NCI-H1417 treated with DMSO at 0.1 percent for 48 hours (cell line): ENCODE results near the gene ZIC1.

Experiments
- DNase-seq: peaks from one replicate; lab custom pipeline; 2025; lab: John Stamatoyannopoulos, UW

The ZIC1 gene

DNA sequence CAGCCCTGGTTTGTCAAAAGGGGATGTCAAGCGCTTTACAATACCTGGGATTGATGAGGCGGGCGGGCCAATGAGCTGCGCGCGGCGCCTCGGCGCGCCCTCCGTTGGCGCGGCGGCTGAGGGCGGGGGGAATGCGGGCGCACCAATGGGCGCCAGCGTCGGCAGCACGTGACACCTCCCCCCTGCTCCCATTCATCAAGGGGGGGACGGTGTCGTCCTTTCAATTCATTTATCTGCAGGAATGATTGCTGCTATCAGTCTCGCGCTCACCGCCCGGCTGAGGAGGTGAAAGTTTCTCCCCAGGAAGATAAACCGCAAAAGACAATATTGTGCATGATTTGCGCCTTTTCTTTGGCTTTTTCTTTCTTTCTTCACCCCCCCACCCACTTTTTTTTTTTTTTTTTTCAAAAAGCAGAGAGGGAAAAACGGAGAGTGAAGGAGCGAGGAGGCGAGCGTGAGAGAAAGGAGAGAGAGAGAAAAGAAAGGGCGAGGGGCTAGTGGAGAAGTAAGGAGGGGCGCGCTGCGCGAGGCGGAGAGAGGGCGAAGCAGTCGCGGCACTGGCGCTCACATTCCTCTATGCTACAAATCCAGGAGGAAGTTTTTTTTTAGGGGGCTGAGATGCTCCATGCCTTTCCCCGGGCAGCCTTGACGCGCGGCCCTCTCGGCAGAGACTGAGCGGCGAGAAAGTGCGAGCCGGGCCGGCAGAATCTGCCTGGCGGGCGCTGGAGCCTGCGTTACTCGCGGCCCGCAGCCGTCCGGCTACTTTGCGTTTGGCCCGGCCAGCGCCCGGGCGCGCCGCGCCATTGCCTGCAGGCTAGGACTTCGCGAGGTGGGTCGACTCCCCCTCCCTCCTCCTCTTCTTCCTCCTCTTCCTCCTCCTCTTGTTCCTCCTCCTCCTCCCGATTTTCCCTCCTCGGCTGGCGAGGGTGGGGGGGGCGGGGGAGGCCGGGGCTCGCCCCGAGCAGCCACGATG, at the start of gene ZIC1:
ZIC1 (plus strand) TSS at position 223 of the 973 bp plus-strand sequence; CDS start at position 971, 748 bp downstream.
- DNase-seq = no peak

- no peak for DNase-seq
Measured at GRCh38 chr3:147360051-147360439, 49.1 kb upstream of the ZIC1 start.

DNA sequence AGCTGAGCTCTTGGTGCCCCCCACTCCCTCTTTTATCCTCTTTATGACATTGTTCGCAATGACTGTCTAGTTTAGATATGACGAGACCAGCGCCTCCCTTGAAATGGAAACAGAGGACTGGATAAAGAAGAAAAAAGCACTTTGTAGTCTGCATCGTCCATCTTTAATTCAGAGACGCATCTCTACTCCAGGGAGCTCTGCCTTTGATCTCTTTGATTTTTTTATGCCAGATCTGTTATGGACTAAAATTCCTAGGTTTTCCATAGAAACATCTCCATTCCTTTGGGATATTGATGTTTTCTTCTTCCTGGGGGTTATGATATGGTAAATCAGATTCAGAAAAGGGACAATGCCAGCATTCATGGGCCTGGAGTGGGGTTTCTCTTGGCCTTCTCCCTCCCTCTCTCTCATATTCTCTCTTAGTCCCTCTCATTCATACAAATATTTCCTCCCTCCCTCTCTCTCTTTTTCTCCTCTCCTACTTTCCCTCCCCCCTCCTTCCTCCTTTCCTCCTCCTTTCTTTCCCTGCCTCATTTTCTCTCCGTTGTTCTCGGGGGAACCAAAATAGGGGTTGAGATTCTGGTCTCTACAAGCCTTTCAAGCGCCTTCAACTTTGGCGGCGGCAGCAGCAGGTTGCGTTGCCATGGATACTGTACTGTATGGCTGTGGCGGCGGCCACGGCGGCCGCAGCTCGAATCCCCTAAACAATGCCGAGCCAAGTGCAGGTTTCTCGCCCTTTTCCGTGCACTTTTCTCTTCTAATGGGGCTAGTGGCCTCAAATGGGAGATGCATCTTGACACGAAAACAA, 48.3 kb upstream of the ZIC1 start:
- peak; percentile 31 for DNase-seq

DNA sequence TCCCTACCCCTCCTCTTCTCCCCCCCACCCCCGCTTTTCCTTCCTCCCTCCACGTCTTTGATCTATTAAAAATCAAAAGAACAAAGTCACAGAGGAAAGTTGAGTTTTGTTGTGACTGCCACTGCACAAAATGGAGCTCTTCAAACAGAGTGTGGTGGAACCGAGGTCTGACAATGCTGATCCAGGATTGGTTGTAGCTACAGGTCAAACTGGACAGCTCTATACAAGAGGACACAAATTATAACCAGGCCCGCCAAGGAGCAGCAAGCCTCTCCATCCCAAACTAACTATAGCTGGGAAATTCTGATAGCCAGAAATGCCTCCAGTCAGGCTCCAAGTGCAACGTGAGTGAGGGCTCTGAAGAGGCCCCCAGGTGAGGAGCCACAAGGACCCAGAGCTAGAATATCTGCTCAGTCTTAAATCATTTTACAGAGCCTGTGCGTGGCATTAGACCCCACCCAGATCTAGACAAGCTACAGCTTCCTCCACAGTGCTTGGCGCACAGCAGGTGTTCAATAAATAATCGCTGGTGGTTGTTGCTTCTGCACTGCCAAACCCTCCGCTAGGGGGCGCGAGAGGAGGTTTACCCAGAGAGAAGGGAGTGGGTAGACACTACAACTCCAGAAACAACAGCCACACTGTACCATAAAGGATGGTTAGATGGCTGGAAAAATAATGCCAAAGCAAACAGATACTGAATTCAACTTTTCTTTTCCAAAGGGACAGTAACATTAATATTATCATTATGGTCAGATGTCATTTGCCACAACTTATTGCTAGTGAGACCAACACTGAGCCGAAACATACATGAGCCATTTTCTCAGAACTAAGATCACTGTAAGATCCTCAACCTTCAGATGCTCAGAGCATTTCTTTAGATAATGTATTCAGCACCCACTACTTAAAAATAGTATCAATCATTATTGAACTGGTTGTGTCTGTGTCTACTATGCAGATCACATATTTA, 47.4 kb upstream of the ZIC1 start:
- DNase-seq = no peak

GRCh38 chr3:147364771-147365170, 44.4 kb upstream of the ZIC1 start:
- DNase-seq = no peak

DNA sequence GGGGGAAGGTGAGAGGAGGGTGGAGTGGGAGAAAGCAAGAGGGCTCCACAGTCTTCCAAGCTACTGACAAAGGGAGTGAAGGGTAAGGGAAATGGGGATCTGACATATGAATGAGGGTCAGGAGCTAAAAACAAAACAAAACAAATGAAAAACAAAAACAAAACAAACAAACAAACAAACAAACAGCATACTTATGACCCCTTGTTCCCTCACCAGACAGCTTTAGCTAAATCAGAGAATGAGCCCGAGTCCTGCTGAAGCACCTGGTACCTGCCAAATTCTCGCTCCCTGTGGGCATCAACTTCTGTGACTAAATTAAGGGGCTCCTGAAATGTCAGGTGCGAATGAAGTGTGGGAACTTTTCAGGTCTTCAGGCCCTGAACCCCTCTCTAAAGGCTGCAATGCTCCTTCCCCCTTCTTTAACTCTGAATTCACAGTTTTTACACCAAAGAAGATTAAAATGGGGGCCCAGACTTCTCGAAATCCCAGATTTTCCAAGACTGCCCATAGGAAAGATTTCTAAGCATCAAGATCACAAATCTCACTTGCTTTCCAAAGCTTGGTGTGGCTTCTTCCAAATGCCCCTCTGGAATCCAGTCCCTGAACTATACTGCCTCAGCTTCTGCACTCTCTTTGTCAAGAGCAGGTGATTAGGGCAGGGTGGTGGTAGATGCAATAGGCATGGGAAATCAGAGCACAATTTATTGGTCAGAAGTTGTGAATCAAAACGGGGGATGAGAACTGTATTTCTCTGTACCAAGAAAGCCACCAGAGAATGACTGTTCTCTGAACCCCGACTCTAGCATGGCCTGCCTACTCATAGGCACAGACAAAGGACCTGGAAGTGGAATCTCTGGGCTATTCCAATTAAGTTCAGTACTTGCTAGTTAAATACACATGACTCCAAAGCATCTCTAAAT, 43.7 kb upstream of the ZIC1 start:
- DNase-seq = no peak

DNA sequence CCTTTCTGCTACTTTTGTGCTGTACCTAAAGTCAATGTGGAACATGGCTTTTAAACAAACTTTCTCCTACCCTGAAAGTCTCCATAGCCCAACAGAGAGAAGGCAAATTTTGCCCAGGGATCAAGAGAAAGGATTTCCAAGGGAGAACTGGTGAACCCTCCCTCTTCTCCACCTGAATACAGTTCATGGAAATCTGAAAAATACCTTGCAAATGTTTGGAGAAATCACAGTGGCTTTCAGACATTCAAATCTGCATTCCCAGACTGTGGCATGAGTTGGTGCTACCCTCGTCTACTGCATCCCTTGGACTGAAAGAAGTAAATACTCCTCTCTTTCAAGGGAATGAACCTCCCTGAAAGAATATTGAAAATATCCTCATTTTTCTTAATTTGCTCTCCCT, 41.5 kb upstream of the ZIC1 start:
- no peak for DNase-seq

DNA sequence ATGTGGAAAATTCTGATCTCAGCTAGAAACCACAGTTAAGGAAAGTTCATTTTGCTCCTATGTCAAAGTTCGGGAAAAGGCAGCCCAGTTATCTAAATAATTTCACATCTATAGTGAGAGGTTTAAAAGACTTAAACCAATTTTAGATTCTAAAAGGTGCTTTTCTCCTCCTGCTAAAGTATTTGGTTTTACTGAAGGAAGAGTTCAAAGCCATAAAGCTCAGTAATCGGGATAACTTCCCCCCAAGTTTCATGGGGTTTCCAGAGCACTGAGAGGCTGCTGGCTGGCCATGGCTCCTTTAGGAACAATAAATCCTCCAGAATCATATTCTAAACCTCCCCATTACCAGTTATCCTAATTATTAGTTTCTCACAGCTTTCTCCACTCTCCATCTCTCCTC, 41.0 kb upstream of the ZIC1 start:
- DNase-seq = no peak

- no peak for DNase-seq
Measured at GRCh38 chr3:147368561-147369221, 40.5 kb upstream of the ZIC1 start.

DNA sequence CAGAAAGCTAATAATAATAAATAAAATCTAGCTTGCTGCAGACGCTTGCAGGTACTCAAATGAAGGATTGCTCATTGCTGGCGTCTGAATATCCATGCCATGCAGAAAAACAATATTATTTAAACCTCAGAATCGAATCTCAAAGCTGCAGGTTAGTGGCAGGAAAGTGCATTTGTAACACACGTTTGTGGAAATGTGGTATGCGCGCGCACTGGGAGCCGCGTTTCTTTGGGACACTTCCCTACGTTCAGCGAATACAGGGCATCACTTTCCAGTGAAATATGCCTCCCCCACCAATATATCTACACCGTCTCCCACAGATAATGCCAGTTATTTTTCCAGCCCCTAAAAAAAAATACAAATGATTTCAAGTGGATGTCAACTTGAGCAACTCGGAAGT, 39.9 kb upstream of the ZIC1 start:
- no peak for DNase-seq

GRCh38 chr3:147369661-147370123, 39.5 kb upstream of the ZIC1 start:
- no peak for DNase-seq

- DNase-seq = no peak
Measured at GRCh38 chr3:147370349-147370748, 38.8 kb upstream of the ZIC1 start.

- no peak for DNase-seq
Measured at GRCh38 chr3:147371140-147371539, 38.0 kb upstream of the ZIC1 start.

DNA sequence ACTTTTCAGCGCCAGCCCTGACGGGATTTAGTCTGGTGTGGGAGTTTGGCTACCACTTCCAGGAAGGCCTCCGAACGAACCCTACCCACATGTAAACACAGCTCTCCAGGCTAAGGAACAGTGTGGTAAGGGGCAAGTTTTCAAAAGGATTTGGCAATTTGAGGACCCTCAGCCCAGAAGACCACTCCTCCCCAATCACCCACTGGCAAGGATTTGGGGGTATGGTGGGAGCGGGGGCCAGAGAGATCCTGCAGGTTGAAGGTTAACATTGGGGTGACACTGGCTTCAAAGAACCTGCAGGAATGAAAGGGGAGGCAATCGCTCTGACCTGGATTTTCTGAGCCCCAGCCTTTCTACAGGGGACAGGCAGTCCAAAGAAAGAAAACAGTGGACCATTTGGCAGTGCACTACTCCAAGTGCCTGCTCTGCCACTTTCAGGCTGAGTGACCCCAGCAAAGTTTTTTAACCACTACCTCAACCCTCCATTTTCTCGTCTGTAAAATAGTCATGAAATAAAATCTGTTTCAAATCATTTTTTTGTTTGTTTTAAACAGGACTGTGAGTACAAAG, 37.3 kb upstream of the ZIC1 start:
- no peak for DNase-seq

DNA sequence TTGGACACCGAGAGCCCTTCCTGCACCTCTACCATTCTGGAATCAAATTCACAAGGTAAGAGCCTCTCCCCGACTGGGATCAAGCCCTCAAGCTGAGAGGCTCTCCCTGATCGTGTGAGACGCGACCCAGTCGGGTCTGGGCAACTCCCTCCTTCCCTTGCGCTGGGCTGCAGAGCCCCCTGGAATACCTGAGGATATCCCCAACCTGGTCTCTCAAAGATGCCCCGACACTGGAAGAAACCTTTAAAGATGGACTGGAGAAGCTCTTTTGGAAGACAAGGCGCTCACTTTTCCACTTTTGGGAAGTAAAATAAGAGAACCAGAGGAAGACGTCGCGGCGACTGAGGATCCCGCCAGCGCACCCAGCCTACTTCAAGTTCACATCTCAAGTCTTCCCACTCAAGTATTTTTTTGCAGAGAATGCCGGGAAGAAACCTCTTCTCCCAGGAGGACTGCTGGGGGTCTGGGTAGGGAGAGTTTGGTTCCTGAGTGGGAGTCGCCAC, 36.6 kb upstream of the ZIC1 start:
- DNase-seq = no peak

DNA sequence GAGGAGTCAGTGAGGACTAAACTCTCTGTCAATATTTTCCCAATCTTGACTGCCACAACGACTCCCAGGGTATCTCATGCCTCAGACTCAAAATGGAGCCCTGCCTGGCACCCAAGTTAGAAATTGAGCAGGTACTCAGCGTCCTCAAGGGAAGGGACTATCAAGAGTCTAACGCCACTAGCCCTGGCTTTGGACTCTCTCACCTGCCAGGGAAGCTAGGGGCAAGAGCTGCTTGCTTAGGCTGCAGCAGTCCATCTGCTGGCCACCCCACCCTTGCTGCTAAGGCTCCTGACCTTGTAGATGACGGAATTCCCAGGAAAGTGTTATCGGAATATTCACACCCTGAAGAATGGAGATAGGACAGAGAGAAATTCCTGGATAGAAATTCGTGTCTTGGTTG, 35.9 kb upstream of the ZIC1 start:
- no peak for DNase-seq

GRCh38 chr3:147377412-147378367, 31.5 kb upstream of the ZIC1 start:
- DNase-seq = no peak

GRCh38 chr3:147379651-147380050, 29.5 kb upstream of the ZIC1 start:
- DNase-seq = no peak
